Suprapubic skin (tissue), 4 donors: ENCODE measurements around the gene ACADL. TPM values are rescaled to one million over a fixed set of nuclear protein-coding genes. Genes with fewer than 3 reads are reported as not detected.

Experiments used
- DNase-seq, 2 donors: peaks; one replicate each; pipeline ENCODE4 v3.0.0-alpha.2; 2019; ENCODE audit warnings: low spot score in 2 of 2
- H3K27ac ChIP-seq: fragments of 200-600 bp; sonication (generic); one replicate; pipeline ENCODE4 v1.5.1; 2019
- H3K27me3 ChIP-seq: fragments of 200-600 bp; sonication (generic); one replicate; pipeline ENCODE4 v1.5.1; 2019
- H3K36me3 ChIP-seq: fragments of 200-600 bp; sonication (generic); one replicate; pipeline ENCODE4 v1.5.1; 2019
- H3K4me1 ChIP-seq: fragments of 200-600 bp; sonication (generic); one replicate; pipeline ENCODE4 v1.5.1; 2019
- H3K4me3 ChIP-seq: fragments of 200-600 bp; sonication (generic); one replicate; pipeline ENCODE4 v1.5.1; 2019; ENCODE audit warnings: mild to moderate bottlenecking
- H3K9me3 ChIP-seq: fragments of 200-600 bp; sonication (generic); one replicate; pipeline ENCODE4 v1.5.1; 2019
- EP300 ChIP-seq: sonication (generic); formaldehyde crosslinking; IDR thresholded peaks from one replicate; pipeline ENCODE4 v1.6.1; 2017; ENCODE audit warnings: antibody characterized with exemption
- POLR2A ChIP-seq, 2 donors: fragments of 450-650 bp; IDR thresholded peaks; one replicate each; pipeline ENCODE4 v1.6.1; 2017; ENCODE audit warnings: antibody characterized with exemption in 2 of 2, mild to moderate bottlenecking in 2 of 2, moderate library complexity in 2 of 2
- POLR2AphosphoS5 ChIP-seq, 3 donors: sonication (generic); formaldehyde crosslinking; IDR thresholded peaks; one replicate each; pipeline ENCODE4 v1.6.1; 2017; ENCODE audit warnings: antibody characterized with exemption in 3 of 3
- WGBS: methylation state at CpG from one replicate; pipeline ENCODE4 v1.1.5; 2018; 5-methylcytosine and 5-hydroxymethylcytosine counted together
- total RNA-seq, 4 donors: library from RNA; depleted of rRNA; stranded (reverse); fragments of >200 nt; gene quantifications; one replicate each; pipeline ENCODE4 v1.1.0, GENCODE V29; 2016
- TF ChIP-seq, protein P1 (sequence below), 2 donors: fragments of 200-600 bp in 1 of 2; fragments of 450-650 bp in 1 of 2; sonication (generic) in 1 of 2; IDR thresholded peaks; one replicate each; pipeline ENCODE4 v1.5.1; 2016 to 2019; ENCODE audit warnings: antibody characterized with exemption in 2 of 2, mild to moderate bottlenecking in 1 of 2, moderate library complexity in 1 of 2

ACADL gene
- total RNA-seq, 4 donors from 2014 or later, result 1.5 to 9.8 (median 6.4) TPM

GRCh38 chr2:210226223-210226622, 976 bp upstream of the ACADL start:
- Histone ChIP-seq H3K9me3 (no peaks in the 10 kb centered on the region), H3K27me3 (peaks cover 8% of the 10 kb centered on the region), H3K36me3 (no peaks in the 10 kb centered on the region), H3K4me1 (peaks cover 7% of the 10 kb centered on the region), H3K4me3 (no peak overlapping the region), H3K27ac (no peak overlapping the region)
- DNase-seq, result no peak
- no peak for TF ChIP-seq POLR2AphosphoS5 (IDR thresholded peaks at IDR 0.05)
- TF ChIP-seq EP300, result no peak
- TF ChIP-seq POLR2A (IDR thresholded peaks at IDR 0.05), result no peak
- TF ChIP-seq, protein P1, sequence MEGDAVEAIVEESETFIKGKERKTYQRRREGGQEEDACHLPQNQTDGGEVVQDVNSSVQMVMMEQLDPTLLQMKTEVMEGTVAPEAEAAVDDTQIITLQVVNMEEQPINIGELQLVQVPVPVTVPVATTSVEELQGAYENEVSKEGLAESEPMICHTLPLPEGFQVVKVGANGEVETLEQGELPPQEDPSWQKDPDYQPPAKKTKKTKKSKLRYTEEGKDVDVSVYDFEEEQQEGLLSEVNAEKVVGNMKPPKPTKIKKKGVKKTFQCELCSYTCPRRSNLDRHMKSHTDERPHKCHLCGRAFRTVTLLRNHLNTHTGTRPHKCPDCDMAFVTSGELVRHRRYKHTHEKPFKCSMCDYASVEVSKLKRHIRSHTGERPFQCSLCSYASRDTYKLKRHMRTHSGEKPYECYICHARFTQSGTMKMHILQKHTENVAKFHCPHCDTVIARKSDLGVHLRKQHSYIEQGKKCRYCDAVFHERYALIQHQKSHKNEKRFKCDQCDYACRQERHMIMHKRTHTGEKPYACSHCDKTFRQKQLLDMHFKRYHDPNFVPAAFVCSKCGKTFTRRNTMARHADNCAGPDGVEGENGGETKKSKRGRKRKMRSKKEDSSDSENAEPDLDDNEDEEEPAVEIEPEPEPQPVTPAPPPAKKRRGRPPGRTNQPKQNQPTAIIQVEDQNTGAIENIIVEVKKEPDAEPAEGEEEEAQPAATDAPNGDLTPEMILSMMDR (IDR thresholded peaks at IDR 0.05), result no peak
- WGBS, result 71% methylated on average over 2 of the region's 2 CpGs

DNA sequence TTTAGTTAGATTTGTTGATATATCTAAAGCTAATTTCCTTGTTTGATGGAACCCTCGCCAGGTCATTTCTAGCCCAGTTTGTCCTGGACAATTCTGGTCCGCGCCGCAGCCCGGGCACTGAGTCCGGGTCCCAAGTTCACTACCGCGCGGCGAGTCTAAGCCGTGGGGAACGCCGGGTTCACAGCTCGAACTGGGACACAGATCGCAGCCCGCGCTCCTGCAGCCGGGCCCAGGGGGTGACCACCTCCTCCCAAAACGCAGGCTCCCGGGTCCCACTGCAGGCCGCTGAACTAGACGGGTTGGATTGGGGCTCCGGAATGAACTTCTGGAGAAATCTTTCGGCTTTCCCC, 681 bp downstream of the ACADL start:
- Histone ChIP-seq H3K27ac (peak overlapping the region; percentile 72), H3K4me1 (peaks cover 7% of the 10 kb centered on the region), H3K27me3 (peaks cover 8% of the 10 kb centered on the region), H3K4me3 (peak overlapping the region; percentile 69), H3K9me3 (no peaks in the 10 kb centered on the region), H3K36me3 (no peaks in the 10 kb centered on the region)
- WGBS, result 14% methylated on average over 18 of the region's 24 CpGs
- TF ChIP-seq EP300 (no peak), POLR2AphosphoS5 (IDR thresholded peaks at IDR 0.05) (no peak), POLR2A (IDR thresholded peaks at IDR 0.05) (no peak)
- TF ChIP-seq, protein P1 (IDR thresholded peaks at IDR 0.05), result no peak
- DNase-seq, result no peak

GRCh38 chr2:210215120-210215519, 10.1 kb downstream of the ACADL start:
- TF ChIP-seq EP300 (no peak), POLR2AphosphoS5 (IDR thresholded peaks at IDR 0.05) (no peak), POLR2A (IDR thresholded peaks at IDR 0.05) (no peak)
- TF ChIP-seq, protein P1 (IDR thresholded peaks at IDR 0.05), result no peak
- no peak overlapping the region for H3K27ac ChIP-seq
- DNase-seq, result no peak
- H3K27me3 ChIP-seq, result no peaks in the 10 kb centered on the region
- no peaks in the 10 kb centered on the region for H3K9me3 ChIP-seq
- 66% methylated on average over 1 of the region's 1 CpG for WGBS
- H3K4me3 ChIP-seq, result no peak overlapping the region
- H3K4me1 ChIP-seq, result no peaks in the 10 kb centered on the region
- no peaks in the 10 kb centered on the region for H3K36me3 ChIP-seq

- 91% methylated on average over 1 of the region's 1 CpG for WGBS
- Histone ChIP-seq H3K27ac (no peak overlapping the region), H3K27me3 (peaks cover 2% of the 10 kb centered on the region), H3K36me3 (no peaks in the 10 kb centered on the region), H3K4me3 (no peak overlapping the region), H3K9me3 (no peaks in the 10 kb centered on the region), H3K4me1 (no peaks in the 10 kb centered on the region)
- no peak for TF ChIP-seq EP300
- TF ChIP-seq POLR2A (IDR thresholded peaks at IDR 0.05), result no peak
- DNase-seq, result no peak
Measured at GRCh38 chr2:210210185-210210584, 15.1 kb downstream of the ACADL start.

GRCh38 chr2:210207929-210208328, 17.3 kb downstream of the ACADL start:
- WGBS, result 84% methylated on average over 1 of the region's 1 CpG
- H3K27ac ChIP-seq, result no peak overlapping the region
- H3K4me3 ChIP-seq, result no peak overlapping the region
- H3K9me3 ChIP-seq, result no peaks in the 10 kb centered on the region
- DNase-seq, result no peak
- TF ChIP-seq POLR2AphosphoS5 (IDR thresholded peaks at IDR 0.05) (no peak), EP300 (no peak), POLR2A (IDR thresholded peaks at IDR 0.05) (no peak)
- TF ChIP-seq, protein P1 (IDR thresholded peaks at IDR 0.05), result no peak
- H3K27me3 ChIP-seq, result peaks cover 2% of the 10 kb centered on the region
- H3K36me3 ChIP-seq, result no peaks in the 10 kb centered on the region
- H3K4me1 ChIP-seq, result no peaks in the 10 kb centered on the region

DNA sequence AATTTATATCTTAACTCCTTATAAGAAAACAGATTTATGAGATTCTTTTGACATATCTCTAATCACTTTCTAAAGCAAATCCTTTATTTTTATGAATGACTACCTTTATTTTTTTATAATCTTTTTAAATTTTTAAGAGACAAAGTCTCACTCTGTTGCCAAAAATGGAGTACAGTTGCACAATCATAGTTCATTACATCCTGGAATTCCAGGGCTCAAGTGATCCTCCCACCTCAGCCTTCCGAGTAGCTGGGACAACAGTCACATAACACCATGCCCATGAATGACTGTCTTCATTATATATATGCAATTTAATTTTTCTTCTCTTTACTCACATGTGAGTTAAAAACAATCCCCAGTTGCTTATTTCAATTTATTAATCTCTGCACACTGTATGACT, 21.7 kb downstream of the ACADL start:
- H3K27me3 ChIP-seq, result no peaks in the 10 kb centered on the region
- no peak overlapping the region for H3K4me3 ChIP-seq
- 25% methylated on average over 1 of the region's 1 CpG for WGBS
- TF ChIP-seq POLR2A (IDR thresholded peaks at IDR 0.05) (no peak), POLR2AphosphoS5 (IDR thresholded peaks at IDR 0.05) (no peak), EP300 (no peak)
- TF ChIP-seq, protein P1 (IDR thresholded peaks at IDR 0.05), result no peak
- H3K4me1 ChIP-seq, result no peaks in the 10 kb centered on the region
- H3K9me3 ChIP-seq, result no peaks in the 10 kb centered on the region
- no peak overlapping the region for H3K27ac ChIP-seq
- DNase-seq, result no peak
- no peaks in the 10 kb centered on the region for H3K36me3 ChIP-seq
